Measurements from ENCODE around the gene GREB1L. TPM values are rescaled to one million over a fixed set of nuclear protein-coding genes. Genes with fewer than 3 reads are reported as not detected.

Gene GREB1L
- polyA plus RNA-seq, 2 of the 4 experiments (the other 2 are of a cell fraction): 1.4 to 2.8 TPM

GRCh38 chr18:21273568-21273967 is 31.5 kb downstream of the GREB1L start:
- ChIA-PET POLR2A (no interaction called here), CTCF (no interaction called here)
- no peak overlapping the region for H3K4me3 ChIP-seq
- WGBS (ENCODE audit: missing lambda C conversion rate): 62% methylated on average over 3 of the region's 3 CpGs
- DNase-seq (ENCODE audit: low read depth in 1 of 2, low spot score in 1 of 2) (no peak), ATAC-seq (no peak), FAIRE-seq (no peak)
- no peak overlapping the region for H3K27ac ChIP-seq
- H3K9me3 ChIP-seq: no peaks in the 10 kb centered on the region
- no peak overlapping the region for H3K4me2 ChIP-seq
- no peak for TF ChIP-seq FOSL2 (IDR thresholded peaks at IDR 0.05)
- TF ChIP-seq FOSL2 (CRISPR knock-in tag; IDR thresholded peaks at IDR 0.05): no peak
- TF ChIP-seq PHF8 (IDR thresholded peaks at IDR 0.05; ENCODE audit: borderline replicate concordance, low read depth): no peak
- no peak for TF ChIP-seq KDM1A (IDR thresholded peaks at IDR 0.05; ENCODE audit: low read depth)
- no peak for TF ChIP-seq ELK1 (IDR thresholded peaks at IDR 0.05; ENCODE audit: low read depth, low read length)
- no peak for TF ChIP-seq RNF2 (IDR thresholded peaks at IDR 0.05; ENCODE audit: borderline replicate concordance, low read depth)
- no peak for TF ChIP-seq ATOH8 (CRISPR knock-in tag; IDR thresholded peaks at IDR 0.05; ENCODE audit: low read depth)
- no peak for TF ChIP-seq CEBPB (IDR thresholded peaks at IDR 0.05)
- TF ChIP-seq PBX3 (IDR thresholded peaks at IDR 0.05): no peak
- H3K4me1 ChIP-seq: no peaks in the 10 kb centered on the region

- no peak for ATAC-seq
- Histone ChIP-seq H3K4me3 (no peak overlapping the region), H3K9me3 (no peaks in the 10 kb centered on the region), H3K27ac (no peak overlapping the region), H3K4me2 (no peak overlapping the region), H3K4me1 (no peaks in the 10 kb centered on the region)
- 93% methylated on average over 7 of the region's 7 CpGs for WGBS (ENCODE audit: missing lambda C conversion rate)
- no peak for FAIRE-seq
- TF ChIP-seq BHLHE40 (IDR thresholded peaks at IDR 0.05; ENCODE audit: low read depth, low read length) (no peak), HOXB5 (CRISPR knock-in tag; IDR thresholded peaks at IDR 0.05) (no peak), HEYL (CRISPR knock-in tag; IDR thresholded peaks at IDR 0.05) (no peak), CBX2 (IDR thresholded peaks at IDR 0.05; ENCODE audit: borderline replicate concordance, low read depth) (no peak), REST (IDR thresholded peaks at IDR 0.05) (no peak), BCL3 (IDR thresholded peaks at IDR 0.05) (no peak), ESRRA (IDR thresholded peaks at IDR 0.05; ENCODE audit: borderline replicate concordance, low read length) (no peak), MAZ (IDR thresholded peaks at IDR 0.05; ENCODE audit: borderline replicate concordance, low read depth, low read length) (no peak), HMGXB4 (CRISPR knock-in tag; IDR thresholded peaks at IDR 0.05; ENCODE audit: borderline replicate concordance) (no peak), SMC3 (IDR thresholded peaks at IDR 0.05) (no peak), MYC (IDR thresholded peaks at IDR 0.05; ENCODE audit: borderline replicate concordance, low read length) (no peak), ZC3H11A (IDR thresholded peaks at IDR 0.05) (no peak), RCOR1 (IDR thresholded peaks at IDR 0.05; ENCODE audit: low read depth, low read length) (no peak), EP300 (IDR thresholded peaks at IDR 0.05) (no peak), NR3C1 (IDR thresholded peaks at IDR 0.05) (no peak), TP53 (CRISPR knock-in tag; IDR thresholded peaks at IDR 0.05) (no peak), USF2 (IDR thresholded peaks at IDR 0.05) (no peak)
- POLR2A ChIA-PET: no interaction called here
- CTCF ChIA-PET: no interaction called here
- DNase-seq (ENCODE audit: low read depth in 1 of 2, low spot score in 1 of 2): no peak
Observed at GRCh38 chr18:21275645-21276044, 33.6 kb downstream of the GREB1L start.

Measured in A549 (cell line).